ENCODE data around the gene CEACAM16. TPM values are rescaled to one million over a fixed set of nuclear protein-coding genes. Genes with fewer than 3 reads are reported as not detected.

CEACAM16 gene
- total RNA-seq, 6 experiments from 2014 or later, result not detected

GRCh38 chr19:44702551-44703176 lies 3.7 kb downstream of the CEACAM16 start:
- ATAC-seq, result no peak
- Histone ChIP-seq H3K27ac (no peak overlapping the region), H3K36me3 (no peaks in the 10 kb centered on the region), H3K4me3 (no peak overlapping the region), H3K9me3 (no peaks in the 10 kb centered on the region), H3K4me1 (no peaks in the 10 kb centered on the region), H3K27me3 (no peaks in the 10 kb centered on the region)
- intact Hi-C loops (cut with DNase I), result no loop called here
- TF ChIP-seq CTCF (IDR thresholded peaks at IDR 0.05), result no peak
- TF ChIP-seq POLR2A (IDR thresholded peaks at IDR 0.05), result no peak
- no peak for DNase-seq
- WGBS (ENCODE audit: insufficient coverage, low coverage, low lambda C conversion rate, missing lambda C conversion rate), result 76% methylated on average over 6 of the region's 17 CpGs

GRCh38 chr19:44703336-44704078 lies 4.6 kb downstream of the CEACAM16 start:
- whole genome bisulfite sequencing (ENCODE audit: insufficient coverage, low coverage, low lambda C conversion rate, missing lambda C conversion rate), result 50% methylated on average over 2 of the region's 28 CpGs

GRCh38 chr19:44704982-44705381 lies 6.0 kb downstream of the CEACAM16 start:
- TF ChIP-seq POLR2A (IDR thresholded peaks at IDR 0.05) (no peak), CTCF (IDR thresholded peaks at IDR 0.05) (no peak)
- intact Hi-C loops (cut with DNase I), result no loop called here
- Histone ChIP-seq H3K27ac (no peak overlapping the region), H3K4me1 (no peaks in the 10 kb centered on the region), H3K9me3 (no peaks in the 10 kb centered on the region), H3K36me3 (no peaks in the 10 kb centered on the region), H3K27me3 (no peaks in the 10 kb centered on the region), H3K4me3 (no peak overlapping the region)
- ATAC-seq (no peak), DNase-seq (no peak)
- 88% methylated on average over 1 of the region's 1 CpG for WGBS (ENCODE audit: insufficient coverage, low coverage, low lambda C conversion rate, missing lambda C conversion rate)

More at GRCh38 chr19:44703336-44704078, 4.6 kb downstream of the CEACAM16 start:
- TF ChIP-seq CTCF (IDR thresholded peaks at IDR 0.05), result no peak
- TF ChIP-seq POLR2A (IDR thresholded peaks at IDR 0.05), result no peak
- Histone ChIP-seq H3K27me3 (no peaks in the 10 kb centered on the region), H3K4me3 (no peak overlapping the region), H3K27ac (no peak overlapping the region), H3K36me3 (no peaks in the 10 kb centered on the region), H3K9me3 (no peaks in the 10 kb centered on the region), H3K4me1 (no peaks in the 10 kb centered on the region)
- intact Hi-C loops (cut with DNase I), result no loop called here
- DNase-seq, result no peak
- no peak for ATAC-seq

GRCh38 chr19:44705502-44706010 lies 6.6 kb downstream of the CEACAM16 start:
- H3K27me3 ChIP-seq, result no peaks in the 10 kb centered on the region
- no peak overlapping the region for H3K27ac ChIP-seq
- TF ChIP-seq POLR2A (IDR thresholded peaks at IDR 0.05), result no peak
- no peak for TF ChIP-seq CTCF (IDR thresholded peaks at IDR 0.05)
- no peak for ATAC-seq
- H3K4me3 ChIP-seq, result no peak overlapping the region
- intact Hi-C loops (cut with DNase I), result no loop called here
- no peak for DNase-seq
- H3K36me3 ChIP-seq, result no peaks in the 10 kb centered on the region
- no peaks in the 10 kb centered on the region for H3K9me3 ChIP-seq
- H3K4me1 ChIP-seq, result no peaks in the 10 kb centered on the region
- 83% methylated on average over 8 of the region's 12 CpGs for whole genome bisulfite sequencing (ENCODE audit: insufficient coverage, low coverage, low lambda C conversion rate, missing lambda C conversion rate)
